Hematopoietic multipotent progenitor cell treated with erythropoietin and hydrocortisone succinate and interleukin-3 and kit ligand, for 4 days (in vitro differentiated cells): ENCODE measurements around the gene FRMD4A.

ENCODE experiments used
- DNase-seq: peaks from one replicate; pipeline ENCODE4 v3.0.0-alpha.2; 2015

Gene FRMD4A

DNA sequence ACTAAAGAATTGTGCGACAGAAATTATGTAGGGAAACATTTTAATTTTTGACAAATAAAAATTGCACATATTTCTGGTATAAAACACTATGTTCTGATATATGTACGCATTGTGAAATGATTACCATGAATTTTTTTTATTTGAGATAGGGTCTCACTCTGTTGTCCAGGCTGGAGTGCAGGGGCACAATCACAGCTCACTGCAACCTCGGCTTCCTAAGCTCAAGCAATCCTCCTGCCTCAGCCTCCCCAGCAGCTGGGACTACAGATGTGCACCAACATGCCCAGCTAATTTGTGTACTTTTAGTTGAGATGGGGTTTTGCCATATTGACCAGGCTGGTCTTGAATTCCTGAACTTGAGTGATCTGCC is 149.2 kb downstream of the FRMD4A start:
- DNase-seq: no peak

DNA sequence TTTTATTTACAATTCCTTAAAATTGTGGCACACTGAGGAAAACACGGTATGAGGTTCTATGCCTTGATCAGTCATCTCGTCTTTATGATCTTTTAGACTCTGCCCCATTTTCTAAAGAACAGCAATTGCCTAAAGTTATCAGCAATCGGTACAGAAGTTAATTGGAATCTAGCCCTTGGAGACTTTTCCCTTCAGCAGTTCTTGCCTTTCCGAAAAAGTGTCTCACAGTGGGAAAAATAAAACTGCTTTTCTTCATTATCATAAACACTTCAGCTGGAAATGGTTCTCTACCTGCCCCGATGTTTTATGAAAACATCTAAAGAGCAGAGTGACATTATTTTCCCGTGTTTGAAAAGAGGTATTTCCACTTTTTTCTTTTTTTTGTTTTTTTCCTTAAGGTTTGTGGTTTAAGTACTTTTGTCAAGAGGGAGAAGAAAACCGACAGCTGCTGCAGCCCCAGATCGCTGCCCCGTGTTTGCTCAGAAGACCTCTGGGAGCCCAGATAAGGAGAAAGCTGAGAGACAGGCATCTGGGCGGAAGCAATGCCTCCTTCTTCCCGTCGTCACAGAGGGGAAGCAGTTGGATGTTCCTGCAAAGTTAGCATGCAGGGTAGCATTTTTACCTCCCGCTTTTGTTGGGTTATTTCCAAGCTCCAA is 149.7 kb downstream of the FRMD4A start:
- peak; percentile 85 for DNase-seq

DNA sequence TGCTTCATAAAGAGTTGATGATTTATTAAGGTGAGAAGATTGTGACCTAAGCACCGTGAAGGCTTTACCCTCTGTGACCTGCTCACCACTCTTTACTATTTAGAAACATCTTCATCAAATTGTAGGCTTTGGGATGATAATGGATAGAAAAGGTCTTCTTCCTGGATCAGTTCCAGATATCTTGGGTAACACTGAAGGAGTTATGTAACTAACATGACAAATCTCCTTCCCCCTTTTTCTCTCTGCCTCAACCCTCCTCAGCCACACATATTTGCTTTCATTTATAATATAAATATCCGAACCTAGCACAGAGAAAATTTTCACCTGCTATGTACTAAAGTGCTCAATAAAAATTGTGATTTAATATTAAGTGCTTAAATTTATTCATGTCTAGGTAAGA is 151.5 kb downstream of the FRMD4A start:
- peak; percentile 10 for DNase-seq

DNA sequence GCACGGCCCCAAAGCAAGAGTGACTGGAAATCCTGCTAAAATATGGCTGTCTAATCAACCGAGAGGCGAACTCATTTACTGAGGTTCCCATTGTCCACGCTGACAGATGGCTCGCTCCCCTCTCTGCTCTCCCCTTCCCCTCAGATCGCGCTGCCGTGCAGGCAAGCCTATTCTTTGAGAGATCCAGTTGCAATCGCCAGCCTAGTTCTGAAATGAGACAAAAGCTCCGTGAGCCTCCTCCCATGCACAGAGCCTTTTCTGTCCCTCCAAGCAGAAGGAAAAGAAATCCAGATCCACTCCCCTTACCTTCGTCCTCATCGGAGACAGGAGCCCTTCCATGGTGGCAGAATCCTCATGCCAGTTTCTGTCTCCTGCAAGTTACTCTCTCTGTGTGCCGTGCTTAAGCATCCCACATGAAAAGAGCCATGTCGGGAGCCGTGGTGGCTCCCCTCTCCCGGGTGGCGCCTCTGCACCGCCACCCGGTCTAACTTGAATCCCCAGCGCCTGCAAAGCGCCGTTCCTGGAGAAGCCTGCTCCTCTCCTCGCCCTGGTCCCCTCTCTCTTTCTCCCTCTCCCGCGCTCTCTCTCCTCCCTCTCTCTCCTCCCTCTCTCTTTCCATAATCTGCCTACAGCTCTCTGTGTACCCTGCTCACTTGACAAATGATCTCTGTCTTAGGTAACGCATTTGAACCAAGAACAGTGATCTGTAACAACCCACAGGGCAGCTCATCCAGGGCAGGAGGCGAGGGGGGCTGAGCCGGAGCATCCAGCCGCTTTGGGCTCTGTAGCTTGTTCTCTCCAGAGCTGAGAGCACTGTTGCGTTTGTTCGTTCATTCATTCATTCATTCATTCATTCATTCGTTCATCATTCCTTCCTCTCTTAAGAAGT is 156.8 kb downstream of the FRMD4A start:
- no peak for DNase-seq

DNA sequence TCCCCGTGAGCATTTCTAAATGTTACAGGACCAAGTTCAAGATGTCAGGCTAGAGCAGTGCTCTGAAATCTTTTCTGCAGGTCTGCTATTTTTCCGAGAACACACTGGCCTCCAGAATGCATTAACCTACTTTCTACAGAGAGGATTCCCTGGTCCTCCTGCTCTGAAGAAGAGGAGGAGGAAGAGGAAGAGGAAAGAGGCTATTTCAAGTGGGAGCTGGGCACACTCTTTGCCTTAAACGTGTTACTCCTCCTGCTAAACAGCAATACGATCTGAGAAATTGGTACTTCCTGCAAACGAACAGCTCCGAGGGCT is 157.4 kb downstream of the FRMD4A start:
- DNase-seq: peak; percentile 9

DNA sequence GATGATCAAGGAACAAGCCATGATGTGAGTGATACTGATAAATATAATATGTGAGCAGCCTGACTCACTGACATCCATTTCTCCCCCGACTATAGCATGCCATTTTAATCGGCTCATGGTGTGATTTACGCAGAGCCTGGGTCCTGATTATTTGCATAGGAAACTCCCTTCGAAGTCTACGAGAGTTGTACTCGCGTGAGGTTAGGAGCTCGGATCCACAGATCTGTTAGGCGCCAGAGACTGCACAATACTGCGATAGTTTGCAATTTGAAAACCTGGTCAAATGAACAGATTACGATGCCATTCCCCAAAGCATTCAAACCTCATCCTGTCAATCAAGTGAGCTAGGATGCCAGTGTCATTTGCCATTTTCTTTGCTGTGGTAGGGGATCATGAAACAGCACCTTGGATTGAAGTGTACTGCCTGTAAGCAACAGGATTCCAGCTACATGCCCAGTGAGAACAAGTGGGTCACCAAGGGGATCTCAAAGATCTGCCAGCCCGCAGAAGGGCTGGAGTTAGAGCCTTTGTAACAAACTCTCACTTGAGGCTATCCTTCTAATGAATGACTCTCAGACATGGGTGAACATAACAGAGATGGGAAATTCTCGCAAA is 158.3 kb downstream of the FRMD4A start:
- no peak for DNase-seq

DNA sequence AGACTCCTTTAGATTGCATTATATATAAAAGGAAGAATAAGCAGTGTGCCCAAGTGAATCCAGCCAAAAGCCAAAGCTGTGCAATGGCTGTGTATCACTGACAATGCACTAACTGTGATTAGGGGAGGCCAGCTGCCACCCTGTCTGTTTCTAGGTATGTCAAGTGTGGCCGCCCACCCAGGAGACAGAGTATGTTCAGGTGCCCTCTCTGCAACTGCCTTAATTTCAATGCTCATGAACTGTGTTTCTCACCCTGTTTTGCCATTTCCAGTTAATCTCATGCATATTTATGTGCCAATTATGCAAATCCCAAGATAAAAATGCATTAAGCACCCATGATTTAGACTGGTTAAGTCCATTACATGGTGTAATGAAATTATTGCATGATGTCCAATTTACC is 159.4 kb downstream of the FRMD4A start:
- DNase-seq: no peak

DNA sequence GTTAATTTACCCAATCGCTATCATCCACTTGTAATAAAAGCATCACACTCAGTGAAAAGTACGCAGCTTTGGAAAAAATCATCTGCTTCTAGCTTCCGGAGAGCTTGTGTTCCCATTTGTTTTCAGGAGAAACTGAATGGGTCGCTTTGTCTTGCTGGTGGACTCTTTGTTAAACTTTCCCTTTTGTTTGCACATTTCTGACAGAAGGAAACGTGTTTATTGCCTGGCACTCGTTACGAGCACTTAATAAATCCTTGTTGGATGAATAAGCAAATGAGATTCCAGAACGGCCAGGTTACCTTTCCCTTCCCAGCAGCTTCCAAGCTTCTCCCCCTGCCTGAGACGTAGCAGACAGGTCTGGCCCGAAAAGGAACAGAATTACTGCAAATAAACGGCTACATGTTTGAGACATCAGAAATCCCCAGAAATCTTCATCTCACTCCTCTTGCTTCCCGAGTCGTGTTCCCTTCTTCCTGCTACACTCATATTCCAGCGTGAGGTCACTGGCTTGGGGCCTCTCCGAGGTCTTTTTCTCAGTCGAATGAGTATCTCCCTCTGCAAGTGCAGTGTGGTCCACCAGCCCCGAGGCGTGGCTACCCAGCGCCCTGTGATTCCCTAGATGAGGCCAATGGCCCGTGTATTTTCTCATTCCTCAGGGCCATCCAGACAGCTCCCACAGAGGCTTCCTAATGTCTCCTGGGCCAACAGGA is 167.2 kb downstream of the FRMD4A start:
- no peak for DNase-seq

DNA sequence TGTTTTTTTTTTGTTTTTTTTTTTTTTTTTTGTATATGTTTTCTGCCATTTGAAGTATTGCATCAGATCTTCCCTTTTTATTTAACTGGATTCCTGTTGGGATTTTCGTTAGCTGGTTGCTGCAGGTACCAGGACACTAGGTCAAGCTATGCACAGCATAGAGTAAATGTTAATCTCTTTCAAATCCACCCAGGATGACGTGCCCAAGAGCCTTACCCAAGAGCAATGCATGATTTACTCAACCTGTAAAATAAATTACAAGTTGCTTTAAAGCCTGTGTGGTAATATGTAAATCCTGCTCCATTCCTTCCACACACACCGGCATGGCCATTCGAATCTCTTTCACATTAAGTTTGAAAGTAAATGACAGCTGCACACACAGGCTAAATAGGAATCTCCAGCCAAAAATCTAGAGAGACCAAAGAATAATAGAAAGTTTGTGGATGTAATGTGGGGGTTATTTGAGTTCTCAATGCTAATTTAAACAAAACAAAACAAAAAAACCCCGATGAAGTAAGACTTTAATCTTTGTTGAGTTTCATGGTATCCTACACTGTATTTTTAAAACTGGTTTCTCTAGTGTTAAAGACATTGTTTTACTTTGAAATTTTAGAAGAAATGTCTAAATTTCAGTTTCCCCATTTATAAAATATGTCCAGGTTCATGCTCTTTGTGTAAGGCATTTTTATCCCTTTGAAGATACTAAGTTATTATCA is 167.9 kb downstream of the FRMD4A start:
- DNase-seq: no peak

DNA sequence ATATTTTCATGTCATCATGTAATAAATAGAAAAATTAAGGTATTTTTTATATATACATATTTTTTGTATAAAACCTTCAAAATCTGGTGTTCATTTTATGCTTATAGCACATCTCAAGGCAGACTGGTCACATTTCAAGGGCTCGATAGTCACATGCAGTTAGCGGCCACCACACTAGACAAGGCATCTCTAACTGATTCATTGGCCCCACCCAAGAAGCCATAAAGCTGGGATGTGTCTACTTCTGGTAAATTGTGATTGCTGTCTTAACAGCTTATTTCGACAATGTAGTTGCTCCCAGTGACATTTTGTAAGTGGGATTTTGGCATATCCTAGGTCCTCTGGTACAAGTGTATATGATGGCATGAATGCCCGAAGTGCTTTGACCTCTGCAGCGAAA is 168.7 kb downstream of the FRMD4A start:
- no peak for DNase-seq

DNA sequence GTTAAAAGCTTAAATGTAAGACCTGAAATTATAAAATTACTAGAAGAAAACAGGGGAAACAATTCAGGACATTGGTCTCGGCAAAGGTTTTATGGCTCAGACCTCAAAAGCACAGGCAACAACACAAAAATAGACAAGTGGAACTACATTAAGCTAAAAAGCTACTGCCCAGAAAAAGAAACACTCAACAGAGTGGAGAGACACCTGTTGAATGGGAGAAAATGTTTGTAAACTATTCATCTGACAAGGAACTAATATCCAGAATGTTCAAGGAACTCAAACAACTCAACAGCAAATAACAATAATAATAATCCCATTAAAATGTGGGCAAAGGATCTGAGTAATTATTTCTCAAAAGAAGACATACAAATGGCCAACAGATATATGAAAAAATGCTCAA is 170.4 kb downstream of the FRMD4A start:
- no peak for DNase-seq

DNA sequence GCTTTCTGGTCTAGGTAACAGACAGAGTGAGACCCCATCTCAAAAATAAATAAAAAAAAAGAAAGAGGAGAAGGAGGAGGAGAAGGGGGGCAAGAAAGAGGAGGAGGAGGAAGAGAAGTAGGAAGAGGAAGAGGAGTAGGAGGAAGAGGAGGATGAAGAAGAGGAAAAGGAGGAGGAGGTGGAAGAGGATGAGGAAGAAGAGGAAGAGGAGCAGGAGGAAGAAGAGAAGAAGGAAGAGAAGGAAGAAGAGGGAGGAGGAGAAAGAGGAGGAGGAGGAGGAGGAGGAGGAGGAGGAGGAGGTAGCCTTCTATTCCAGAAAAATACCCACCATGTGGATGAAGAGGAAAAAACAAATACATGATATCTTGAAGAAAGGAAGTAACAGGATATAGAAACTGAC is 172.1 kb downstream of the FRMD4A start:
- DNase-seq: no peak

DNA sequence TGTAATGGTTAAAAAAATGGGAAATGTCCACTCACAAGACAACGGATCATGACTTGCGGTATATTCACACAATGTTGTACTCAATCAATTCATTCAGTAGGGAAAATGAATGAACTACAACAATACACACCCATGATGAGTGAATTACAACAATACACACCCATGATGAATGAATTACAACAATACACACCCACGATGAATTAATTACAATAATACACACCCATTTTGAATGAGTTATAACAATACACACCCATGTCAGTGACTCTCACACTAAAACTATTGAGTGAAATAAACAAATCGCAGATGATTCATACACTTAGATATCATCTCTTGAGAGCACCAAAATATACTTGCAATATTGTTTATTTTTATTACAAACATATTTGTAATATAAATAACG is 174.6 kb downstream of the FRMD4A start:
- no peak for DNase-seq

DNA sequence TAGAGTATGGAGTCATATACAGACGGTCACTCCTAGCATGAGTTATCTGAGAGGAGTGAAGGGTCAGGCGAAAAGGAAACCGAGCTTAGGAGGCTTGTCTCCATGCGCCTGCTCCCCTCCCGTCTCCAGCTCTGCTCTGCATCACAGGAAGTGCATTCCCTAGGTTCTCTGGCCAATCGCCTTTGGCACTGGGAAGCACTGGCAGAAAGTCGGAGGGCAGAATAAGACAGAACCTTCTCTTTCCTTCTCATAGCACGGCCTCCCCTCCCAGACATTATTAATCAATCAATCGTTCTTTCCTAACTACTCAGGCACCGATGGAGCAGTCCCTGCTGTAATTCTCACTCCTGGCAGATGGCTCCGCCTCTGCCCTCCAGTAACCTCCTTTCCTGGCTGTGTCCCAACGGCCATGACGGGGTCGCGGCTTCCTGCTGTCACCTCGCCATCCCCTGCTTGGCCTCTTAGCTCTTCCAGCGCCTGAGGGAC is 177.1 kb downstream of the FRMD4A start:
- no peak for DNase-seq

DNA sequence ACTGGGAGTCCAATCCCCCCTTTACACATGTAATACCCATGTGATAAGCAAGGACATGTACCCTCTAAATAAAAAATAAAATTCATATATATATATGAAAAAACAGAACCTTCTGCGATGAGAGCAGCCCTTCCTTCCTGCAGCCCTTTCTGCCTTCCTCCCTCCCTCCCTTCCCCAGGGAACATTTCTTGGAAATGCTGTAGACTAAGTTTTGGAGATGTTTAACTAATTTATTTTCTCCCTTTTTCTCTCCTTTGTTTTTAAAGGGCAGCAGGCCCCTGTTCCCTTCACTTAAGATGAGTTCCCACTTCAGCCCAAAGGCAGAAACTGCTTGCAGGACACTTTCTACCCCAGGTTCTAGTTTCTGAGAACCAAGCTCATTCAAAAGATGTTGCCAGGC is 179.2 kb downstream of the FRMD4A start:
- DNase-seq: no peak

DNA sequence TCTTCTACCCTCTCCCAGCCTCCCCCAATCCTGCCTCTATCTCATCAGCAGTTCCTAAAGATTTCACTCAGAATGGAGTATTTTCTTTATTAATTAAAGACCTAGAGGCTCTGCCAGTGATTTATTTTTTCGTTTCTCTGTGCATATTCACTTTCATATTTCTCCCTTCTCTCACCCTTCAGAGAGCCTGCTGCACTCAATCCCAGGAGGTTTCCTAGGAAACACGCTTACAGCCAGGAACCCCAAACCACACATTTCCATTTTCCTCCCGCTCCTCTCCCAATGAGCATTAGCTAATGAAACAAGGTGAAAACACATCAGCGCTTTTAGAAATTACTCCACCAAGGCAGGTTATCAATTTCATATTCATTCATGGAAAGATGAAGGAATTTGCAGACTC is 180.2 kb downstream of the FRMD4A start:
- DNase-seq: no peak

DNA sequence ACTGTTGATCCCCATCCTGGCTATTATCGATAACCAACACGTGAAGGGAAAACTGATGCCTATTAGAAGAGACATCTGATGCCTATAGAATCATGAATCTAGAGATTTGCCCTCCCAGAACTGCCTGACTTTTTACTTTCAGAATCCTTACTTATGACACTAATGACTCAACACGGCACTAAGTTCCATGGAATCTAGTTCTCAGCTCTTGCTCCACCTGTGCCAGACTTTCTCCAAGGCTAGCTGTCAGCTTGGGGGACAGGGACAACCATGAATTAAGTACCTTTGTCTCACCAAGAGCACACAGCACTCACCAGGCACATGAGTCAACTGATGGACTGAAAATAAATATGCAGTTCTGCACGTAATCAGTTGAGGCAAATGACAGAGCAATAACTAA is 184.2 kb downstream of the FRMD4A start:
- no peak for DNase-seq

DNA sequence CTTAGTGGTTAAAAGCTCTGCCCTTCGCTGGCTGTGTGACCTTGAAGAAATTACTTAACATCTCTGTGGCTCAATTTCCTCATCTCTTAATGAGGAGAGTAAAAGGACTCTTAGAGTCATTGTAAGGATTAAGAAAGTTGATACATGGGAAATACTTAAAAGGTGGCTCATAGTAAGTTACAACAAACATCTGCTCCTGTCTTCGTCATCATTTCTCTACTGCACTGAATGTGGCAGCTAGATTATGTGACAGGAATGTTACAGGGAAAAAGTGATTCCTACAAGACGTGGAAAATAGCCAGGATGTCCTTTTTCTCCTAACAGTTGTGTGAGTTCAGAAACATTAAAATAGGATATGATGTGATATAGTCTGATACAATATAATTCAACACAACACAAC is 184.7 kb downstream of the FRMD4A start:
- no peak for DNase-seq

DNA sequence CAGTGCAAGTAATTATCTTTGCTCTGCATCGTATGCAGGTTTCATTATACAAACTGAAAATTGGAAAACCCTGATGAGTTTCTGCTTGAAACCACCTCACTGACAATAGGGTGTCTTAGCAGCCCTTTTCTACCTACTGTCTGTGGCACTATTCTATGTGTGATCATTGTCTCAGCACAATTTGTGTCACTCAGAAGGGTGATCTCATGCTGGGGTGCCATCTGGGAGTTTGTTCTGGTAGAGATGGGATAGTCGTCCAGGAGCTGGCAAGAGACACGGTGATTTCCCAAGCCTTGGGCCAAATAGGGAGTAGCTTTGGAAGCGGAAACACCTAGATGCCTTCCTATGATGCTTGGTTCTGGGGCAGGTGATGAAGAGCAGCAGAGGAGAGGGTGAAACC is 186.3 kb downstream of the FRMD4A start:
- DNase-seq: no peak

DNA sequence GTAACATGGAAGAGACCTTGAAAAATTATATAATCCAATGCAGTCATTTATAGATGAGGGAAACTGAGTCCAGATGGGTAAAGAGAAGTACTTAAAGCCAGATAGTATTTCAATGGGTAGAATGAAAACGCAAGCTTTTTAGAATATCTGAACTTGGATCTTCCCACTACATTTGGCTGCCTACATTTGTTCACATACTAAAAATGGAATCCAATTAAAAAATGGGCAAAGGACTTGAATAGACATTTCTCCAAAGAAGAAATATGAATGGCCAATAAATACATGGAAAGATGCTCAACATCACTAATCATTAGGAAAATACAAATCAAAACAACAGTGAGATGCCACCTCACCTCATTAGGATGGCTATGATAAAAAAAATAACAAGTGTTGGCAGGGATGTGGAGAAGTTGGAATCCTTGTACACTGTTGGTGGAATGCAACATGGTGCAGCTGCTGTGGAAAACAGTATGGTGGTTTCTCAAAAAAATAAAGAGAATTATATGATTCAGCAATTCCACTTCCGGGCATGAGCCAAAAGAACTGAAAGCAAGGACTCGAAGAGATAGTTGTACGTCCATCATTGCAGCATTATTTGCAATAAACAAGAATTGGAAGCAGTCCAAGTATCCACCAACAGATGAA is 188.0 kb downstream of the FRMD4A start:
- no peak for DNase-seq

DNA sequence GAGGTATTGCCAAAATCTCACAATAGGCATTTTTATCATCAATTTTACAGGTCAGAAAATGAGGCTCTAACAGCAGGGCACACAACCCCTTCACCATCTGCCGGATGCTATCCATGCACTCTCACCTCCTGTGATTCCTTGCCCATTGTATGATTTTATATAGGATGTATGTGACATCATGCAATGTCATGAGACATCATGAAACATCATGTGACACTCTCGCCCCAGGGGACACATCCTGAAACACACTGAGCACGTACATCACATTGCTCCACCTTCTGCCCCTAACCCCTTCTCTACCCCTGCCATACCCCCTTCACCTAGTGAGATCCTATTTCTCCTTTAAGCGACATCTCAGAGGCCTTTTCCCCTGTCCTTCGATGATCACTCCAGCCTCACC is 189.4 kb downstream of the FRMD4A start:
- DNase-seq: no peak

DNA sequence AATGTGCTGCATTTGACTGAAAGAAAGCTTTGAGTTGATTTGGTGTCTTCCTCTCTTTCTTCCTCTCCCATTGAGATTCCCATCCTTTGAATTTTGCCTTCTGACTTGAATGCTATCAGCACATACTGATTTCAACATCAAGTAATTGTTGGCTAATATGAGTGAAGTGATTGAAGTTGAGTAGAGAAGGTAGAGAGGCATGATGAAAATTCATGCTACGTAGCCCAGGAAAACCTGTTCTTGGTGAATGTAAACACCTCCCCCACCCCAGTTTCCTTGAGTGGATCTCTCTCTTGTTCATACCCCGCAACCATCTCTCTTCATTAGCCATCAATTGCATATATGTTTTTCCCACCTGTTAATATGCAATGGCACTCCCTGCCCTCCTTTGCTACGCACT is 193.3 kb downstream of the FRMD4A start:
- DNase-seq: no peak
